GM21367 (cell line): ENCODE results near the gene ZCRB1.
"Not testable (repeated sequence)": the region's sequence is repeated elsewhere in the genome, so short reads cannot be mapped to it uniquely, and the experiment has no call there.

Source experiments
- ATAC-seq: cut with Tn5 transposase; IDR thresholded peaks from one replicate; pipeline ENCODE4 v1.9.1; 2021; ENCODE audit not compliant: unreplicated experiment

Gene ZCRB1

GRCh38 chr12:42325653-42326474, at the start of gene ZCRB1, which contains the start of gene PPHLN1:
Gene ZCRB1 (minus strand): TSS chr12:42326094. CDS start chr12:42324102, 1,992 bp downstream.
Gene PPHLN1 (plus strand): TSS chr12:42326167. CDS start chr12:42335903, 9,736 bp downstream.
- ATAC-seq: peak; percentile 96

GRCh38 chr12:42373669-42374068, 47.8 kb upstream of the ZCRB1 start:
- ATAC-seq: no peak

- ATAC-seq: peak; percentile 88
Measured at GRCh38 chr12:42372154-42372791, 46.4 kb upstream of the ZCRB1 start.

GRCh38 chr12:42370013-42370412, 44.1 kb upstream of the ZCRB1 start:
- ATAC-seq: no peak

- ATAC-seq: no peak
Measured at GRCh38 chr12:42365486-42365885, 39.6 kb upstream of the ZCRB1 start.

- no peak for ATAC-seq
Measured at GRCh38 chr12:42364692-42365091, 38.8 kb upstream of the ZCRB1 start.

- no peak for ATAC-seq
Measured at GRCh38 chr12:42362647-42363260, 36.9 kb upstream of the ZCRB1 start.

GRCh38 chr12:42361909-42362646, 36.2 kb upstream of the ZCRB1 start:
- no peak for ATAC-seq

- peak; percentile 70 for ATAC-seq
Measured at GRCh38 chr12:42360747-42361403, 35.0 kb upstream of the ZCRB1 start.

GRCh38 chr12:42356344-42356743, 30.4 kb upstream of the ZCRB1 start:
- no peak for ATAC-seq

- not testable (repeated sequence) for ATAC-seq
Measured at GRCh38 chr12:42350021-42350407, 24.1 kb upstream of the ZCRB1 start.

- ATAC-seq: not testable (repeated sequence)
Measured at GRCh38 chr12:42349119-42350020, 23.5 kb upstream of the ZCRB1 start.

- ATAC-seq: no peak
Measured at GRCh38 chr12:42346403-42347002, 20.6 kb upstream of the ZCRB1 start.

- no peak for ATAC-seq
Measured at GRCh38 chr12:42343721-42344120, 17.8 kb upstream of the ZCRB1 start.

GRCh38 chr12:42342028-42342427, 16.1 kb upstream of the ZCRB1 start:
- no peak for ATAC-seq

- ATAC-seq: no peak
Measured at GRCh38 chr12:42338280-42338679, 12.4 kb upstream of the ZCRB1 start.

- ATAC-seq: no peak
Measured at GRCh38 chr12:42336286-42336685, 10.4 kb upstream of the ZCRB1 start.

GRCh38 chr12:42332301-42333285, 6.7 kb upstream of the ZCRB1 start:
- ATAC-seq: peak; percentile 71
